SU-DHL-6 (cell line): Measurements from ENCODE around the gene KCNH1.

Experiments
- H2AFZ ChIP-seq: fragments of 200-600 bp; sonication (generic); 2 replicates; pipeline ENCODE4 v1.6.1; 2014; ENCODE audit warnings: low read depth, mild to moderate bottlenecking, moderate library complexity, mixed read lengths, antibody characterized with exemption, low read length; ENCODE audit not compliant: severe bottlenecking
- H3F3A ChIP-seq: fragments of 200-600 bp; shearing (Covaris generic); 2 replicates; pipeline ENCODE4 v1.6.0; 2016; ENCODE audit warnings: antibody characterized with exemption, mild to moderate bottlenecking; ENCODE audit not compliant: insufficient read depth
- H3K27ac ChIP-seq: fragments of 200-600 bp; sonication (generic); 2 replicates; pipeline ENCODE4 v1.5.1; 2016; ENCODE audit warnings: low read depth, mild to moderate bottlenecking, low read length, moderate library complexity, mixed read lengths
- H3K27me3 ChIP-seq: fragments of 200-600 bp; sonication (generic), shearing (Covaris generic); 2 replicates; pipeline ENCODE4 v1.6.0; 2014; ENCODE audit warnings: mild to moderate bottlenecking, low read length
- H3K36me3 ChIP-seq: fragments of 200-600 bp; sonication (generic); 2 replicates; pipeline ENCODE4 v1.6.1; 2014; ENCODE audit warnings: mild to moderate bottlenecking, low read length, mixed read lengths
- H3K4me2 ChIP-seq: fragments of 300-600, 200-600 bp; shearing (Covaris generic), sonication (generic); 2 replicates; pipeline ENCODE4 v1.6.0; 2014; ENCODE audit warnings: low read length, low read depth, mild to moderate bottlenecking; ENCODE audit not compliant: poor library complexity, severe bottlenecking
- H3K4me3 ChIP-seq: fragments of 200-600 bp; sonication (generic); 2 replicates; pipeline ENCODE4 v1.5.1; 2014; ENCODE audit warnings: antibody characterized with exemption, low read length, mild to moderate bottlenecking, mixed read lengths; ENCODE audit not compliant: insufficient read depth, poor library complexity, severe bottlenecking
- H3K79me2 ChIP-seq: fragments of 200-600 bp; sonication (generic); 2 replicates; pipeline ENCODE4 v1.6.1; 2014; ENCODE audit warnings: mild to moderate bottlenecking, low read length, moderate library complexity; ENCODE audit not compliant: insufficient read depth
- H3K9ac ChIP-seq: fragments of 200-600 bp; sonication (generic); 2 replicates; pipeline ENCODE4 v1.7.0; 2014; ENCODE audit warnings: mild to moderate bottlenecking, low read length
- H3K9me2 ChIP-seq: fragments of 200-600 bp; sonication (generic); replicated peaks from 2 replicates; pipeline ENCODE4 v1.6.1; 2014; ENCODE audit warnings: low read length; ENCODE audit not compliant: insufficient read depth
- H3K9me3 ChIP-seq: fragments of 200-600 bp; sonication (generic); 2 replicates; pipeline ENCODE4 v1.6.1; 2014; ENCODE audit warnings: low read length, mixed read lengths; ENCODE audit not compliant: insufficient read depth
- H4K20me1 ChIP-seq: fragments of 200-600 bp; sonication (generic); 2 replicates; pipeline ENCODE4 v1.6.1; 2014; ENCODE audit warnings: low read depth, mild to moderate bottlenecking, antibody characterized with exemption, low read length, moderate library complexity, mixed read lengths
- CTCF ChIP-seq: fragments of 200-600 bp; sonication (generic); IDR thresholded peaks from one replicate; pipeline ENCODE4 v1.5.1; 2017; ENCODE audit warnings: antibody characterized with exemption, mild to moderate bottlenecking, low read length, moderate library complexity; ENCODE audit not compliant: insufficient read depth, poor library complexity, severe bottlenecking
- EZH2phosphoT487 ChIP-seq: fragments of 200-600 bp; sonication (generic), shearing (Covaris generic); conservative IDR thresholded peaks from 2 replicates; pipeline ENCODE4 v1.6.1; 2018; ENCODE audit warnings: mild to moderate bottlenecking, antibody characterized with exemption, low read length, moderate library complexity, mixed read lengths

Gene KCNH1

GRCh38 chr1:210648588-210649269 is 485.2 kb downstream of the KCNH1 start:
- Histone ChIP-seq H3K9me3 (no peaks in the 10 kb centered on the region), H3K4me2 (no peak overlapping the region), H3K27me3 (no peaks in the 10 kb centered on the region), H3K4me3 (no peak overlapping the region), H3K36me3 (no peaks in the 10 kb centered on the region), H4K20me1 (no peaks in the 10 kb centered on the region), H3K27ac (no peak overlapping the region), H2AFZ (no peak overlapping the region), H3K9me2 (no peaks in the 10 kb centered on the region), H3K9ac (no peak overlapping the region), H3K79me2 (no peaks in the 10 kb centered on the region), H3F3A (no peaks in the 10 kb centered on the region)
- TF ChIP-seq CTCF (no peak), EZH2phosphoT487 (no peak)

- Histone ChIP-seq H3K4me2 (no peak overlapping the region), H3K27me3 (no peaks in the 10 kb centered on the region), H3K9ac (no peak overlapping the region), H3K27ac (no peak overlapping the region), H4K20me1 (no peaks in the 10 kb centered on the region), H2AFZ (no peak overlapping the region), H3K4me3 (no peak overlapping the region), H3K36me3 (no peaks in the 10 kb centered on the region), H3K79me2 (no peaks in the 10 kb centered on the region), H3K9me2 (no peaks in the 10 kb centered on the region), H3K9me3 (no peaks in the 10 kb centered on the region), H3F3A (no peaks in the 10 kb centered on the region)
- TF ChIP-seq EZH2phosphoT487 (no peak), CTCF (no peak)
Measured at GRCh38 chr1:210647406-210648333, 486.3 kb downstream of the KCNH1 start.

GRCh38 chr1:210646258-210646616 is 487.7 kb downstream of the KCNH1 start:
- TF ChIP-seq CTCF, result no peak
- TF ChIP-seq EZH2phosphoT487, result no peak
- no peak overlapping the region for H3K9ac ChIP-seq
- H3K9me3 ChIP-seq, result no peaks in the 10 kb centered on the region
- no peak overlapping the region for H3K4me3 ChIP-seq
- H3K27me3 ChIP-seq, result no peaks in the 10 kb centered on the region
- no peaks in the 10 kb centered on the region for H3K79me2 ChIP-seq
- H4K20me1 ChIP-seq, result no peaks in the 10 kb centered on the region
- H3F3A ChIP-seq, result no peaks in the 10 kb centered on the region
- no peak overlapping the region for H2AFZ ChIP-seq
- no peak overlapping the region for H3K27ac ChIP-seq
- H3K4me2 ChIP-seq, result no peak overlapping the region
- no peaks in the 10 kb centered on the region for H3K36me3 ChIP-seq
- no peaks in the 10 kb centered on the region for H3K9me2 ChIP-seq
